Hippocampal formation (tissue), 2 donors: Measurements from ENCODE around the gene MSI2.

Experiments
- DNase-seq, 2 donors: peaks; one replicate each; lab custom pipeline; 2025; lab: John Stamatoyannopoulos, UW

MSI2 gene

DNA sequence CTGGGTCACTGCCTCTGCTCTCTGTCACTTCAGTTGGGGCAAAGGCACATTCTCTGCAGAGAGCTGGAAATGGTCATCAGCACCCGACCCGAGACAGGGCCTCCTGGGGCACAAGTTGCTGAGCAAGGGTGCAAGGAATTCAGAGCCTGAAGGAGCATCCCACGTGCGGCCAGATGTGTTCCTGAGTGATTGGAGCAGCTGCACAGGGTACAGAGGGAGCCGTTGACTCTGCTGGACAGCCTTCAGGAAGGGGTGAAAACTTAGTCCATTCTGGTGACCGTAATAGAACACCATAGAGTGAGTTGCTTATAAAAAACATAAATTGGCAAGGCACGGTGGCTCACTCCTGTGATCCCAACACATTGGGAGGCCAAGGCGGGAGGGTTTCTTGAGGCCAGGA is 382.0 kb downstream of the MSI2 start:
- DNase-seq: no peak

DNA sequence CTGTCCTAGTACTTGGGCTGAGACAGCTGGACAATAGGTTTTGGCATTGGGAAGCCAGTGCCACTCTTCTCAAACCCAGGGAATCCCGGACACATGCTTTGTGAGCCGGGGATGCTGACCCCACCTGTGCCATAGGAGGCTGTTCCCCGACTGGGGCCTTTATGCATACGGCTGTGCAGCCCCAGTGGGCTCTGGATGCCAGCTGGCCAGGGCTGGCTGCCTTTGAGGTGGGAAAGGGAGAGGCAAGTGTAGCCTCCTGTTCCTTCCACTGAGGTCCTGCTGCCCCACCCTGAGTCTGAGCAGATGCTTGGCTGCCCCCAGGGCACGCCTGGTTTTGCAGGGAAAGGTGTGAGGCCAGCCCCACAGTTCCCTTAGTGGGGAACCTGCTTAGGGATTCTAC is 383.1 kb downstream of the MSI2 start:
- no peak for DNase-seq

DNA sequence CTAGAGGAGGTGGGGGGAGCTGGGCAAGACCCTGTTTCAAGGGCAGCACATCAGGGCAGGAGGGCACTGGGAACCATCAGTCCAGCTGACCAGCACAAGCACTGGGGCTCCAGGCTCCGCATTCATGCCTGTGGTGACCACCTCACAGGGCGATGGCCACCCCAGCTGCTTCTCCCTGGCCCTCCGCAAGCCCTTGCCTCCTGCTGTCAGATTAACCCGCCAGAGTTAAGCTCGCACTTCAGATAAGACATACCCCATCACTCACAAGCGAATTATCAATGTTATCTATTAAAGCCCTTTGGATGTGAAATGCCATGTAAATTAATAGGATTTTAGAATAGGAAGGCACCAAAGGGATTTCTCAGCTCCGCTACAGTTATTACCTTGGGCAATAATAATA is 383.8 kb downstream of the MSI2 start:
- no peak for DNase-seq

GRCh38 chr17:57641761-57642160 is 385.4 kb downstream of the MSI2 start:
- no peak for DNase-seq

DNA sequence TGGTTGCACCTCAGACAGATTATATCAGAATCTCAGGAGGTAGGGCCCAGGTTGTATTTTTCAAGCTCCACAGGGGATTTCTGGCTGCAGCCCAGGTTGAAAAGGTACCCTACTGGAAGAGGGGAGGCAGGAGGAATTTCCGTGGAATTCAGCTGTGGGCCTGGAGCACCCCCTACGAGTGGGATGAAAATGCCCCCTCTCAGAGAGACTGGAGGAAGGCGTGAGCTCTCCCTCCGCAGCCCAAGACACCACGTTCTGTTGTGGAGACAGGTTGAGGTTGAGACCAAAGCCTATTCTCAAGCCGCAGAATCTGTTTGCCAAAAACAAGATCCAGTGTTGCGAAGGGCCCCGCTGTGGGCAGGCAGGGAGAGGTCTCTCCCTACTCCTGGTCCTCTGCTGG is 386.7 kb downstream of the MSI2 start:
- no peak for DNase-seq

GRCh38 chr17:57644326-57644725 is 388.0 kb downstream of the MSI2 start:
- no peak for DNase-seq

- DNase-seq: no peak
These were observed 389.8 kb downstream of the MSI2 start for GRCh38 chr17:57645950-57646665.

DNA sequence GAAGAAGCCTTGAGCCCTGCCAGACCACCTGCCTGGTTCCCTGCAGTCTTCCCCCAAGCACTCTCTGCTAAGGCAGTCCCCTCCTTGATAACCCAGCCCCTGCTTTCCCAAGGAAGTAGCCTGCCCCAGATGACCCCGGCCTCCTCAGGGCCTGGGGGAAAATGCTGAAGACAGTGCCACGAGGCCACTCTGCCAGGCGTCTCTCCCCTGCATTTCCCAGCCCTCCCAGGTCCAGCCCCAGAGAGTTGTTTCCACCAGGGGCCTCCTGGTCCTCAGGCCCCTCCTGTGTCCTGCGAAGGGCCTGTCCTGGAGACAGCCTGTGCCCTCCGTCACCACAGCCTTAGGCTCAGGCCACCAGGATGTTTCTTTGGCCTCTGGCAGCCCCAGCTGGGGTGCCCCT is 392.4 kb downstream of the MSI2 start:
- no peak for DNase-seq

- DNase-seq: no peak
These were observed 392.9 kb downstream of the MSI2 start for GRCh38 chr17:57649191-57649590.

GRCh38 chr17:57649731-57650484 is 393.6 kb downstream of the MSI2 start:
- no peak for DNase-seq

DNA sequence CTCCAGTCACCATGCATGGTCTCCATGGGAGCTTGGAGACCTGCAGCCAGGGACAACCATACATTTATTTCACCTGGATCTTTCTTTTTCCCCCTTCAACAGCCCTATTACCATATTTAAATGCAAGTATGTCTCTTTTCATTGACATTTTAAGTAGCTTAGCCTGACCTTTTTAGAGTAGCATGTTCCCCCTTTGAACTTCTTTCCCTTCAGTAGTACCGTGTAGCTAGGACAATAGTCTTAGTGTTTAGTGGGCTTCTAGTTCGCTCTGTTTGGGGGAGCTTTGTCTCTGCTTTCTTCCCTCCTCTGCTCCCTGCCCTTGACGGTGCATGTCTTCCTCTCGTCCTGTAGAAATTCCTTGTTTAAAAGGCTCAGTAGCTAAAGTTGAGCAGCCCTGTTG is 394.2 kb downstream of the MSI2 start:
- DNase-seq: no peak

- DNase-seq: no peak
These were observed 395.1 kb downstream of the MSI2 start for GRCh38 chr17:57651451-57651850.

DNA sequence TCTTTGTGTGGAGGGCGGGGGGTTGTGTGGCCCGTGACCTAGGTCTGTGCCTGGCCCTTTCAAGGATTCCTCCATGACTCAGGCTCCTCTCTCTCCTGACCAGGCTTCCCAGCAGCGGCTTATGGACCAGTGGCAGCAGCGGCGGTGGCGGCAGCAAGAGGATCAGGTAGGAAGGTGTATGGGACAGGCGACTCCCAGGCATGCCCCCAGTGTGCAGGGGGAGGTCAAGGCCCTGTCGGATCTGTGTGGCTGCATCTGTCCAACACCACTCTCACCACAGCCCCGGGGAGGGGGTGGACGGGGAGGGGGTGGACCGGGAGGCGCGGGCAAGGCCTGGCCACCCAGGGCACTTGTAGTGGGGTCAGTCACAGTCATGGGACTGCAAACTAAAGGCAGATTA is 395.7 kb downstream of the MSI2 start:
- DNase-seq: no peak

GRCh38 chr17:57652811-57653210 is 396.5 kb downstream of the MSI2 start:
- no peak for DNase-seq

DNA sequence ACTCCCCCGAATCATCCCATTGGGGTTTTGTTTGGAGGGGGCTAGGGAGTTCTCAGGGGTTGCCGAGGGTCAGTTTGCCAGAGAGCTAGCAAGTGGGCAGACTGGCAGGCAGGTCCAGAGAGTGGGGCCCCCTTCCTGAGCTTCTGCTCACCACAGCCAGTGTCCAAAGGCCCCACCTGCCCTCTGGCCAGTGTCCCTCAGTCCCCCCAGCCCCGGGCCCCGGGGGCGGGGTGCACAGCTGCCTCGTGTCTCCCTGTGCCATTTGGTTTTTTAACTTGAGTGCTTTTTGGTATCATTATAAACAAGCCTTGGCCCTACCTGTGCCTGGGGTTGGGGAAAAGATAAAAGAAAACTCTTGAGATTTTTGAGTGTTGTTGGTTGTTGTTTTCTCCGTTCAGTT is 397.0 kb downstream of the MSI2 start:
- no peak for DNase-seq

DNA sequence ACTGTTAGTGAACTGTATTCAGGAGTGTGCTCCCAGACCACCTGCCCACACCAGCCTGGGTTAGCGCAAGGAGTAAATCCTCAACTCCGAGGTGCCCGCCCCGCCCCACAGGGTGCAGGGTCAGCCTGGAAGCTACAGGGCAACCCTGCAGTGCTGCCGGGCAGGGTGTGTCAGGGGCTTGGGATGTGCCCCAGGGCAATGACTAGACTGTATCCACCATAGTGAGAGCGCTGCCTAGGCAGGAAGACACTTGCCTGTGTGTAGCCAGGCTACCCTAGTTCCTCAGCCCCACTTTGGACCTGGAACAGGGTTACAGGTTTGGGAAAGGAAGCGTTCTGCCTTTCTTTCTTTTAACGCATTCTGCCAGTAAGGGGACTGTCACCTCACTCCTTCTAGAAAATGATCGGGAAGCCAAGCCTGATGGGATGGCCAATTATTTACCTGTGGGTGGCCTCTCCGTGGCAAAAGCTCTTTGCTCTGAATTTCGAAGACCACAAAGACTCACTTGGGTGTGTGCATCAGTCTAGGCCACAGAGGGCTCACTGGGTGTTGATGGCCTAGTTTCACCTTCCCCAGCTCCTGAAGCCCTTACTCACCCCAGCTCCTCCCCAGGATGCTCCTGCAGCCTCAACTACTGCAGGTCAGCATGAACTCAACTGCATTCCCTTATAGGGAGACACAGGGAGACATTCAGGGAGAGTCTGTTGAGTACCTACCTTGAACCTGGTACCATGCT is 397.9 kb downstream of the MSI2 start:
- DNase-seq: no peak

DNA sequence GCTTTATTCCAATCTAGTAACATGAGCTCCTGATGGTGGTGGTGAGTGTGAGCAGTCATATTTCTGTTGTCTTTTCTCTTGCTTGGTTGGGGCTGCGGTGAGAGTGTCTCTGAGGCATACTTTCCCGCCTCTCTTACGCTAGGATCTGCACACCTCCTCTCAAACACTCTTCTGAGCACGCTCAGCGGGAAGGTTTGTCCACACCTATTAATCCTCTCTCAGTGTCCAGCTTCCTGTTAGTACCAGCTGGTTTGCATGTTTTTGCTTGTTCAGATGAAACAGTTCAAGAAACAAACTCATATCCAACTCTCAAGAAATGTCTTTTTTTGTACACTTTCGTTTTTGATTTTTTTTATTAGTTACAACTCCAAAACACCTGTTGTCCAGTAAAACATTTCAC is 399.2 kb downstream of the MSI2 start:
- DNase-seq: no peak

DNA sequence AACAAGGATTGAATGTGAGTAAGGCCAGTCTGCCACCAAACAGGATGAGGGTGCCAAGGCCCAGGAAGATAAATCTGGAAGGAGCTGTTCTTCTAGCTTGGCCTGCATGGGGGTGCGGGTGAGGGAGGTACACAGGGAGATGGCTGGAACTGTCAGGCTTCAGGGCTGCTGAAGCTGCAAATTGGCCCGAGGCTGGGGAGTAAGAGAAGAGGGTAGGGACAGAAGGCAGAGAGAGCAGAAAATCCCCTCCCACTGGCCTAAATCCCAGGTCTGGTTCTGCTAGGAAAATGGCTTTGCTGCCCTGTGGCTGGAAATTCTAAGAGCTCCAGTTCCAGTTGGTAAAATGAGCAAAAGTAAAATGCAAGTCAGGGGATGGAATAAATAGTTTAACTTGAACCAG is 400.9 kb downstream of the MSI2 start:
- peak in 1 of 2 donors; percentile 29 for DNase-seq

GRCh38 chr17:57662041-57662440 is 405.7 kb downstream of the MSI2 start:
- no peak for DNase-seq

GRCh38 chr17:57662644-57663308 is 406.5 kb downstream of the MSI2 start:
- DNase-seq: peak; percentile 98

- DNase-seq: peak in 1 of 2 donors; percentile 34
These were observed 407.2 kb downstream of the MSI2 start for GRCh38 chr17:57663326-57664070.

DNA sequence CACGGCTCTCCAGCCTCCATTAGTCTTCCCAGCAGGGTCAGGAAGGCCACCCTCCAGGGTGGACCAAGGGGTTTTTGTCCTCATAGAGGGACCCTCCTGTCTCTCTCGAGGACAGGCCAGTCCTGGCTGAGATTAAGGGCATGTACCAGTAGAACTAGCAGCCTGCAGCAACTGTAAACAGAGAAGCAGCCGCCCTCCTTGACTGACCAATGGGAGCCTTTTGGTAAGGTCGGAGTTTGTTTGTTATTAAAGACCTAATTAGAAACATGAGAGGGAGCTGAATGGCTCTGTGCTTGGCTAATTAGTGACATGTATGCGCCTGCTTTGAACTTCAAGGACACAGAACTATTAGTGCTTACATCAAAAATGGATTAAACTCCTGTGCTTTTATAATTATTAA is 408.8 kb downstream of the MSI2 start:
- DNase-seq: peak in 1 of 2 donors; percentile 33
